Activated B cell treated with CpG ODN at 0.5 μM for 24 hours (primary cell): ENCODE measurements around the gene CCDC8. TPM values are rescaled to one million over a fixed set of nuclear protein-coding genes. Genes with fewer than 3 reads are reported as not detected.
"Not testable (repeated sequence)": the region's sequence is repeated elsewhere in the genome, so short reads cannot be mapped to it uniquely, and the experiment has no call there.

Experiments used
- ATAC-seq: fragments of 200-7000 bp; cut with Tn5 transposase; one replicate; pipeline ENCODE4 v1.10.0; 2021; ENCODE audit warnings: low read depth, mild to moderate bottlenecking, moderate library complexity
- CTCF ChIA-PET: fragments of 350-600 bp; sonication (Branson Sonifier 250); formaldehyde crosslinking; loops from one replicate; lab custom pipeline; 2021; ENCODE audit warnings: antibody characterized with exemption; lab: Charles Lee
- POLR2A ChIA-PET: fragments of 350-600 bp; sonication (Branson Sonifier 250); formaldehyde crosslinking; loops from one replicate; lab custom pipeline; 2021; ENCODE audit warnings: antibody characterized with exemption; lab: Charles Lee
- DNase-seq: peaks from one replicate; pipeline ENCODE4 v3.0.0; 2022
- H3K27ac Mint-ChIP-seq: one replicate; pipeline ENCODE4 v1.8.0; 2020; ENCODE audit warnings: mixed read lengths
- H3K27me3 Mint-ChIP-seq: one replicate; pipeline ENCODE4 v1.8.0; 2021; ENCODE audit warnings: mixed read lengths
- H3K36me3 Mint-ChIP-seq: one replicate; pipeline ENCODE4 v1.8.0; 2021; ENCODE audit warnings: low read depth, mixed read lengths
- H3K4me1 Mint-ChIP-seq: one replicate; pipeline ENCODE4 v1.8.0; 2021; ENCODE audit warnings: mixed read lengths
- H3K4me3 Mint-ChIP-seq: one replicate; pipeline ENCODE4 v1.8.0; 2020; ENCODE audit warnings: mild to moderate bottlenecking, mixed read lengths
- H3K9me3 Mint-ChIP-seq: one replicate; pipeline ENCODE4 v1.8.0; 2020; ENCODE audit warnings: mixed read lengths
- intact Hi-C: fragments of 100-400 bp; cut with micrococcal nuclease; formaldehyde crosslinking; loops from one replicate; pipeline ENCODE4 v1.15.1; 2024
- total RNA-seq: library from RNA; stranded (reverse); gene quantifications from 2 replicates; pipeline ENCODE4 v1.2.3, GENCODE V29; 2022
- TF ChIP-seq, protein P1 (sequence below): fragments of 200-600 bp; IDR thresholded peaks from one replicate; pipeline ENCODE4 v1.8.0; 2022; ENCODE audit warnings: antibody characterized with exemption, mild to moderate bottlenecking

Gene CCDC8
- total RNA-seq, 1 donor from 2014 or later, result not detected

DNA sequence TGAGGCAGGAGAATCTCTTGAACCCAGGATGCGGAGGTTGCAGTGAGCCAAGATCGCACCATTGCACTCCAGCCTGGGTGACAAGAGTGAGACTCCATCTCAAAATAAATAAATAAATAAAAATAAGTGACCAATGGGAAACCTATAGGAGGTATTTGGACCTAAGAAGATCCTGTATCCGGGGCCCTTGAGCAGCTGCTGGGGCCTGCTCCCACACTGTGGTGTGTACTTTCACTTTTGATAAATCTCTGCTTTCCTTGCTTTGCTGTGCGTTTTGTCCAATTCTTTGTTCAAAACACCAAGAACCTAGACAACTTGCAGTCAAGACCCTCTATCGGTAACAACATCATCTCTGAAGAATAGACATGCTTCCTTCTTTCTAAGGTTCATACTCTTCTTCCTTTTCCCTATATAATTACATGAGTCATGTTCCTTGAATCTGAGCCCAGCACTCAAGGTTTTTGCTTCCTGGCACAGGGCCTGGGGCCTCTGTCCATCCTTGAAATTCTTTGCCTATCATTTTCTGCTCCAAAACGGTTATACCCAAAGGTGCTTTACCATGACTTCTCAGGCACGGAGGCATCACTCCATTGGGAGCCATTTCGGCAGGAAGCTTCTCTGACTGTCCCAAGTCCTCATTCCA is 29.6 kb upstream of the CCDC8 start:
- POLR2A ChIA-PET, result no interaction called here
- CTCF ChIA-PET, result no interaction called here
- Mint-ChIP-seq H3K4me3 (no peak overlapping the region), H3K9me3 (no peaks in the 10 kb centered on the region), H3K36me3 (no peaks in the 10 kb centered on the region), H3K4me1 (no peaks in the 10 kb centered on the region), H3K27ac (no peak overlapping the region), H3K27me3 (peaks cover 8% of the 10 kb centered on the region)
- intact Hi-C loops, result no loop called here
- ATAC-seq (no peak), DNase-seq (no peak)
- TF ChIP-seq, protein P1, sequence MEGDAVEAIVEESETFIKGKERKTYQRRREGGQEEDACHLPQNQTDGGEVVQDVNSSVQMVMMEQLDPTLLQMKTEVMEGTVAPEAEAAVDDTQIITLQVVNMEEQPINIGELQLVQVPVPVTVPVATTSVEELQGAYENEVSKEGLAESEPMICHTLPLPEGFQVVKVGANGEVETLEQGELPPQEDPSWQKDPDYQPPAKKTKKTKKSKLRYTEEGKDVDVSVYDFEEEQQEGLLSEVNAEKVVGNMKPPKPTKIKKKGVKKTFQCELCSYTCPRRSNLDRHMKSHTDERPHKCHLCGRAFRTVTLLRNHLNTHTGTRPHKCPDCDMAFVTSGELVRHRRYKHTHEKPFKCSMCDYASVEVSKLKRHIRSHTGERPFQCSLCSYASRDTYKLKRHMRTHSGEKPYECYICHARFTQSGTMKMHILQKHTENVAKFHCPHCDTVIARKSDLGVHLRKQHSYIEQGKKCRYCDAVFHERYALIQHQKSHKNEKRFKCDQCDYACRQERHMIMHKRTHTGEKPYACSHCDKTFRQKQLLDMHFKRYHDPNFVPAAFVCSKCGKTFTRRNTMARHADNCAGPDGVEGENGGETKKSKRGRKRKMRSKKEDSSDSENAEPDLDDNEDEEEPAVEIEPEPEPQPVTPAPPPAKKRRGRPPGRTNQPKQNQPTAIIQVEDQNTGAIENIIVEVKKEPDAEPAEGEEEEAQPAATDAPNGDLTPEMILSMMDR, result no peak

DNA sequence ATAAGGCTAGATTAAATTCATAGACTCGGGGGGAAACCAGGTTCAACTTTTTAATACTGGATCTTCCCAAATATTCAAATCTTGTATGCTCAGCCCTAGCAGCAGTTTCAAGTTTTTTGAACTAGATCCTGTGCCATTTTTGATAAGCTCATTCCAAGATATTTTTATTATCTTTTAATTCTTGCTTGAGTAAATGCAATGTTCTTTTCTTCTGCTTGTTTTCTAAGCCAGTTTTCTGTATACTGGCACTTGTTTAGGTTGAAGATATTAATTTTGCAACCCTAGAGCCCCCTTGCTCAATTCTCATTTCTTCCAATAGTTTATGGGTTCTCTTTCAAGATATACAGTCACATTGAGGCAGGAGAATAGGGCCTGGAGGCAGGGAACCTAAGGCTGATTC is 28.5 kb upstream of the CCDC8 start:
- Mint-ChIP-seq H3K36me3 (no peaks in the 10 kb centered on the region), H3K9me3 (no peaks in the 10 kb centered on the region), H3K27ac (no peak overlapping the region), H3K4me1 (no peaks in the 10 kb centered on the region), H3K4me3 (no peak overlapping the region), H3K27me3 (peaks cover 5% of the 10 kb centered on the region)
- ChIA-PET POLR2A (interaction anchor here (0.6 kb wide), 1 partner anchor 1048 kb away, joined by 3 read pairs; no protein-coding TSS in a partner anchor), CTCF (no interaction called here)
- DNase-seq (no peak), ATAC-seq (no peak)
- intact Hi-C loops, result no loop called here
- TF ChIP-seq, protein P1, result no peak

DNA sequence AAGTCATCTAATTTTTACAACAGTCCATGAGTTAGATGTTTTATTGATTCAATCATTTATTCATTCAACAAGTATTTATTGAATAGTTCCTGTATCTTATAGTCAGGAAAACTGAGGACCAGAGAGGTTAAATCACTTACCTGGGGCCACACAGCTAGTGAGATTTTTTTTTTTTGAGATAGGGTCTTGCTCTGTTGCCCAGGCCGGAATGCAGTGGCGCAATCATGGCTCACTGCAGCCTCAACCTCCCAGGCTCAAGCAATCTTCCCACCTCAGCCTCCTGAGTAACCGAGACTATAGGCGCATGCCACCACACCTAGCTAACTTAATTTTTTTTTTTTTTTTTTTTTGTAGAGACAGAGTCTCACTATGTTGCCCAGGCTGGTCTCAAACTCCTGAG is 22.3 kb upstream of the CCDC8 start:
- H3K27ac Mint-ChIP-seq, H3K4me1 Mint-ChIP-seq, H3K9me3 Mint-ChIP-seq, DNase-seq, POLR2A ChIA-PET, ATAC-seq, H3K4me3 Mint-ChIP-seq, CTCF ChIA-PET, H3K36me3 Mint-ChIP-seq, intact Hi-C loops: not testable (repeated sequence)
- H3K27me3 Mint-ChIP-seq, result peaks cover 24% of the 10 kb centered on the region

DNA sequence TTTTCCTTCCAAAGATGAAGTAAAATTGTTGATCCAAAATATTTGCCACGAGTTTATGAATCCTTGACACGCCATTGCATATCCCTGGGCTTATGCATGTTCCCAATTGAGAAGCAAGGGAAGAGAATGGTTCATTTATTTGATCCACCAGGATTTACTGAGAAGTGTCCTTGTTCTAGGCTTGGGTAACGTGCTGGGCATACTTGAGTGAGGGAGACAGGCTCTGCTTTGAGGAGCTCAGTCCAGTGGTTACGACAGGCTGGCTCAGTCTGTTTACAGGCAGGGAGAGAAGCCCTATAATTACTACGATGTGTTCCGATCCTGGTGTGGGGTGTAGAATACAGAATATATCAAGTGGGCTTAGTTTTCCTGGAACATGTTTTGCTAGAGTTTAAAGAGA is 21.6 kb upstream of the CCDC8 start:
- no peak for DNase-seq
- Mint-ChIP-seq H3K27ac (no peak overlapping the region), H3K4me1 (no peaks in the 10 kb centered on the region), H3K9me3 (no peaks in the 10 kb centered on the region), H3K27me3 (peaks cover 29% of the 10 kb centered on the region), H3K36me3 (no peaks in the 10 kb centered on the region), H3K4me3 (no peak overlapping the region)
- POLR2A ChIA-PET, result no interaction called here
- ATAC-seq, result no peak
- CTCF ChIA-PET, result no interaction called here
- TF ChIP-seq, protein P1, result no peak
- intact Hi-C loops, result no loop called here

DNA sequence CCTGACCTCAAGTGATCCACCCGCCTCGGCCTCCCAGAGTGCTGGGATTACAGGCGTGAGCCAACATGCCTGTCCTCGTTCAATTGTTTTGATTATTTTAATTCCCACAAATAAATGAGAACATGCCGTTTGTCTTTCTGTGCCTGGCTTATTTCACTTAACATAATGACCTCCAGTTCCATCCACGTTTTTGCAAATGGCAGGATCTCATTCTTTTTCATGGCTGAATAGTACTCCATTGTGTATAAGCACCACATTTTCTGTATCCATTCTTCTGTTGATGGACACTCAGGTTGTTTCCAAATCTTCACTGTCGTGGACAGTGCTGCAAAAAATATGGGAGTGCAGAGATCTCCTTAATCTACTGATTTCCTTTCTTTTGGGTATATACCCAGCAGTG is 20.1 kb upstream of the CCDC8 start:
- peaks cover 40% of the 10 kb centered on the region for H3K27me3 Mint-ChIP-seq
- ATAC-seq, H3K9me3 Mint-ChIP-seq, H3K27ac Mint-ChIP-seq, H3K4me3 Mint-ChIP-seq, DNase-seq, H3K4me1 Mint-ChIP-seq, intact Hi-C loops, CTCF ChIA-PET, H3K36me3 Mint-ChIP-seq: not testable (repeated sequence)
- POLR2A ChIA-PET, result interaction anchor here (0.7 kb wide), 1 partner anchor 89 kb away, joined by 3 read pairs; no protein-coding TSS in a partner anchor

DNA sequence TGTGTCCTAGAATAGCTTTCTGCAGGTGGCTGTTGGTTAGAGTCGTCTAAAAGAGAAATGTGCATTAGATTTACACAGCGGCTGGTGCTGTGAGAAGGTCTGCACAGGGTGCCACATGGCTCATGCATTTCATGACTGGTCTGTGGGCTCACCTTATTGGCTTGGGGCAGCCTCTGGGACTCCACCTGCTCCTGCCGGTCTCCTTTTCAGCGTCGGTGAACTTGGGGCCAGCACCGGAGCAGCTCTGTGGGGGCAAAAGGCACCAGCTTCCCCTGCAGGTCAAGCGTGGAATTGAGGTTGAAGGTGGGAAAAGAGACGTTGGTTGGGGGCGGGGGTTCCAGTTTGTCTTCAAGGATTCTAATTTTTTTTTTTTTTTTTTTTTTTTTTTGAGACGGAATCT is 18.5 kb upstream of the CCDC8 start:
- no peaks in the 10 kb centered on the region for H3K9me3 Mint-ChIP-seq
- H3K36me3 Mint-ChIP-seq, result no peaks in the 10 kb centered on the region
- ChIA-PET CTCF (no interaction called here), POLR2A (no interaction called here)
- no peak overlapping the region for H3K4me3 Mint-ChIP-seq
- H3K4me1 Mint-ChIP-seq, result peaks cover 17% of the 10 kb centered on the region
- H3K27ac Mint-ChIP-seq, result no peak overlapping the region
- peaks cover 55% of the 10 kb centered on the region for H3K27me3 Mint-ChIP-seq
- intact Hi-C loops, result no loop called here
- TF ChIP-seq, protein P1, result no peak
- no peak for DNase-seq
- ATAC-seq, result no peak
